ENCODE measurements around the gene QRFP.

DNA sequence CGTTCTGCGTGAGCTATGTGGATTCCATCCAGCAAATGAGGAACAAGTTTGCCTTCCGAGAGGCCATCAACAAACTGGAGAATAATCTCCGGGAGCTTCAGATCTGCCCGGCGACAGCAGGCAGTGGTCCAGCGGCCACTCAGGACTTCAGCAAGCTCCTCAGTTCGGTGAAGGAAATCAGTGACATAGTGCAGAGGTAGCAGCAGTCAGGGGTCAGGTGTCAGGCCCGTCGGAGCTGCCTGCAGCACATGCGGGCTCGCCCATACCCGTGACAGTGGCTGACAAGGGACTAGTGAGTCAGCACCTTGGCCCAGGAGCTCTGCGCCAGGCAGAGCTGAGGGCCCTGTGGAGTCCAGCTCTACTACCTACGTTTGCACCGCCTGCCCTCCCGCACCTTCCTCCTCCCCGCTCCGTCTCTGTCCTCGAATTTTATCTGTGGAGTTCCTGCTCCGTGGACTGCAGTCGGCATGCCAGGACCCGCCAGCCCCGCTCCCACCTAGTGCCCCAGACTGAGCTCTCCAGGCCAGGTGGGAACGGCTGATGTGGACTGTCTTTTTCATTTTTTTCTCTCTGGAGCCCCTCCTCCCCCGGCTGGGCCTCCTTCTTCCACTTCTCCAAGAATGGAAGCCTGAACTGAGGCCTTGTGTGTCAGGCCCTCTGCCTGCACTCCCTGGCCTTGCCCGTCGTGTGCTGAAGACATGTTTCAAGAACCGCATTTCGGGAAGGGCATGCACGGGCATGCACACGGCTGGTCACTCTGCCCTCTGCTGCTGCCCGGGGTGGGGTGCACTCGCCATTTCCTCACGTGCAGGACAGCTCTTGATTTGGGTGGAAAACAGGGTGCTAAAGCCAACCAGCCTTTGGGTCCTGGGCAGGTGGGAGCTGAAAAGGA, 10.9 kb downstream of the QRFP start:
- TF ChIP-seq CTCF (IDR thresholded peaks at IDR 0.05 in 2 of 3, conservative IDR thresholded peaks at IDR 0.05 in 1 of 3; ENCODE audit: borderline replicate concordance in 1 of 3, insufficient read depth in 1 of 3, low read depth in 2 of 3, low read length in 2 of 3) (no peak), MAX (IDR thresholded peaks at IDR 0.05) (no peak), POLR2A (IDR thresholded peaks at IDR 0.05; ENCODE audit: borderline replicate concordance, extremely low read depth, insufficient read depth, insufficient read length) (no peak), EZH2 (IDR thresholded peaks at IDR 0.05) (no peak), TCF7L2 (IDR thresholded peaks at IDR 0.05; ENCODE audit: borderline replicate concordance, extremely low read depth, insufficient read depth, insufficient read length) (no peak)
